GM12891 (cell line): ENCODE data around the gene PHF20.

Source experiments
- POLR2AphosphoS5 ChIP-seq: IDR thresholded peaks from 2 replicates; pipeline ENCODE4 v1.6.1; 2011; ENCODE audit warnings: low read depth, low read length, control low read depth
- TAF1 ChIP-seq: IDR thresholded peaks from 2 replicates; pipeline ENCODE4 v1.6.1; 2011; ENCODE audit warnings: low read depth, low read length, control low read depth

DNA sequence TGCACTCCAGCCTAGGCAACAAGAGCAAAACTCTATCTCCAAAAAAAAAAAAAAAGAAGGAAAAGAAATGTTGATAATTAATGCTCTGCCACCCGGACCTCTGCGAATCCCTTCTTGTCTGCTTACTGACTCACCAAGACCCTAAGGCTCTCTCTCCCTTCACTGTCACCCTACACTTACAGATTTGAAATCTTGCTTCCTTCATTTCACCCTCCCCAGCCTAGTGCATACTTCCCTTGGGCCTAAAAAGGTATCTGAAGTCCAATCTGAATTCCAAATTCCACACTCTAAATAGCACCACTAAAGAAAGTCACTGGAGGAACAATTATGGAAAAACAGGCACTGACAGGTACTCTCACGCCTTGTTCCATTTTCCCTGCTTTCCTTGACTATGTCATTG lies 9.4 kb upstream of the PHF20 start:
- TF ChIP-seq TAF1 = no peak
- no peak for TF ChIP-seq POLR2AphosphoS5
